Stimulated activated CD4-positive, alpha-beta T cell treated with anti-CD3 and anti-CD28 coated beads, Interleukin-15, amount 100 ng/mL, for 24 hours (primary cell): ENCODE results near the gene ZBTB7C.

Experiments used
- DNase-seq: peaks from one replicate; pipeline ENCODE4 v3.0.0-alpha.2; 2020

The ZBTB7C gene

GRCh38 chr18:48206887-48207286 is 202.3 kb downstream of the ZBTB7C start:
- DNase-seq = no peak

GRCh38 chr18:48203961-48204666 is 205.1 kb downstream of the ZBTB7C start:
- no peak for DNase-seq

GRCh38 chr18:48203288-48203945 is 205.8 kb downstream of the ZBTB7C start:
- DNase-seq = no peak

- DNase-seq = no peak
Observed at GRCh38 chr18:48202350-48203260, 206.6 kb downstream of the ZBTB7C start.

- no peak for DNase-seq
Observed at GRCh38 chr18:48202006-48202348, 207.2 kb downstream of the ZBTB7C start.

- no peak for DNase-seq
Observed at GRCh38 chr18:48201337-48202005, 207.7 kb downstream of the ZBTB7C start.

- DNase-seq = no peak
Observed at GRCh38 chr18:48200631-48201336, 208.4 kb downstream of the ZBTB7C start.

- no peak for DNase-seq
Observed at GRCh38 chr18:48199399-48199798, 209.8 kb downstream of the ZBTB7C start.

- DNase-seq = no peak
Observed at GRCh38 chr18:48197819-48198218, 211.4 kb downstream of the ZBTB7C start.

GRCh38 chr18:48195787-48196186 is 213.4 kb downstream of the ZBTB7C start:
- no peak for DNase-seq

GRCh38 chr18:48194591-48195181 is 214.5 kb downstream of the ZBTB7C start:
- DNase-seq = no peak

GRCh38 chr18:48193521-48194492 is 215.4 kb downstream of the ZBTB7C start:
- DNase-seq = no peak

GRCh38 chr18:48192542-48192941 is 216.6 kb downstream of the ZBTB7C start:
- no peak for DNase-seq

GRCh38 chr18:48191494-48191893 is 217.7 kb downstream of the ZBTB7C start:
- DNase-seq = no peak

GRCh38 chr18:48190994-48191393 is 218.2 kb downstream of the ZBTB7C start:
- no peak for DNase-seq

GRCh38 chr18:48188609-48189008 is 220.6 kb downstream of the ZBTB7C start:
- DNase-seq = no peak

GRCh38 chr18:48186861-48187260 is 222.3 kb downstream of the ZBTB7C start:
- DNase-seq = no peak

- no peak for DNase-seq
Observed at GRCh38 chr18:48186131-48186766, 222.9 kb downstream of the ZBTB7C start.

GRCh38 chr18:48184118-48184517 is 225.1 kb downstream of the ZBTB7C start:
- DNase-seq = no peak

- no peak for DNase-seq
Observed at GRCh38 chr18:48183613-48184012, 225.6 kb downstream of the ZBTB7C start.
